ENCODE results near the gene TMEM54.

- TF ChIP-seq CTCF (IDR thresholded peaks at IDR 0.05) (no peak), POLR2A (IDR thresholded peaks at IDR 0.05) (no peak)
These were observed 9.6 kb downstream of the TMEM54 start for GRCh38 chr1:32891630-32892029.
